GM23338 (cell line): ENCODE data around the gene AOC1. TPM values are rescaled to one million over a fixed set of nuclear protein-coding genes. Genes with fewer than 3 reads are reported as not detected.

Experiments
- ATAC-seq: fragments of 200-7000 bp; cut with Tn5 transposase; 3 replicates; pipeline ENCODE4 v1.9.1; 2020
- DNase-seq: peaks from one replicate; pipeline ENCODE4 v3.0.0-alpha.2; 2015; ENCODE audit warnings: low spot score
- H2AFZ ChIP-seq: fragments of 200-600 bp; sonication (generic); 2 replicates; pipeline ENCODE4 v1.8.0; 2016; ENCODE audit warnings: antibody characterized with exemption, mild to moderate bottlenecking, moderate library complexity
- H3F3A ChIP-seq: fragments of 200-600 bp; sonication (generic); replicated peaks from 2 replicates; pipeline ENCODE4 v1.8.0; 2017; ENCODE audit warnings: antibody characterized with exemption, mixed run types, low read depth
- H3K27ac ChIP-seq: fragments of 200-600 bp; sonication (generic); 2 replicates; pipeline ENCODE4 v1.6.1; 2016; ENCODE audit warnings: low read depth
- H3K27me3 ChIP-seq: fragments of 200-600 bp; sonication (generic); 2 replicates; pipeline ENCODE4 v1.8.0; 2016; ENCODE audit warnings: mild to moderate bottlenecking, mixed run types, moderate library complexity; ENCODE audit not compliant: insufficient read depth
- H3K36me3 ChIP-seq: fragments of 200-600 bp; sonication (generic); 2 replicates; pipeline ENCODE4 v1.8.0; 2016; ENCODE audit warnings: mild to moderate bottlenecking; ENCODE audit not compliant: insufficient read depth
- H3K4me1 ChIP-seq: fragments of 200-600 bp; sonication (generic); 2 replicates; pipeline ENCODE4 v1.8.0; 2016; ENCODE audit warnings: mild to moderate bottlenecking, moderate library complexity; ENCODE audit not compliant: insufficient read depth
- H3K4me2 ChIP-seq: fragments of 200-600 bp; sonication (generic); 2 replicates; pipeline ENCODE4 v1.7.1; 2017; ENCODE audit warnings: mixed run types
- H3K4me3 ChIP-seq: fragments of 200-600 bp; sonication (generic); 2 replicates; pipeline ENCODE4 v1.6.1; 2016; ENCODE audit warnings: mixed run types
- H3K79me2 ChIP-seq: fragments of 200-600 bp; sonication (generic); replicated peaks from 2 replicates; pipeline ENCODE4 v1.8.0; 2017; ENCODE audit warnings: mild to moderate bottlenecking; ENCODE audit not compliant: insufficient read depth
- H3K9me2 ChIP-seq: fragments of 200-600 bp; sonication (generic); 2 replicates; pipeline ENCODE4 v1.8.0; 2017; ENCODE audit not compliant: insufficient read depth
- H4K20me1 ChIP-seq: fragments of 200-600 bp; sonication (generic); replicated peaks from 2 replicates; pipeline ENCODE4 v1.8.0; 2017; ENCODE audit warnings: mild to moderate bottlenecking; ENCODE audit not compliant: insufficient read depth
- H3K27ac Mint-ChIP-seq: 2 replicates; pipeline ENCODE4 v1.8.0; 2020; ENCODE audit warnings: inconsistent platforms, mild to moderate bottlenecking, moderate library complexity, mixed read lengths
- H3K27me3 Mint-ChIP-seq: 3 replicates; pipeline ENCODE4 v1.8.0; 2022; ENCODE audit warnings: low read depth, mild to moderate bottlenecking, moderate library complexity, mixed read lengths, inconsistent platforms; ENCODE audit not compliant: insufficient read depth, poor library complexity
- H3K36me3 Mint-ChIP-seq: 3 replicates; pipeline ENCODE4 v1.8.0; 2021; ENCODE audit warnings: low read depth, mild to moderate bottlenecking, inconsistent platforms, moderate library complexity, mixed read lengths
- H3K4me1 Mint-ChIP-seq: 3 replicates; pipeline ENCODE4 v1.8.0; 2020; ENCODE audit warnings: mild to moderate bottlenecking, inconsistent platforms, mixed read lengths
- H3K4me3 Mint-ChIP-seq: 3 replicates; pipeline ENCODE4 v1.8.0; 2021; ENCODE audit warnings: moderate library complexity, mild to moderate bottlenecking, inconsistent platforms, mixed read lengths
- H3K9me3 Mint-ChIP-seq: 3 replicates; pipeline ENCODE4 v1.8.0; 2020; ENCODE audit warnings: moderate library complexity, mild to moderate bottlenecking, inconsistent platforms, mixed read lengths
- EZH2 ChIP-seq: fragments of 200-600 bp; sonication (generic); IDR thresholded peaks from one replicate; pipeline ENCODE4 v1.8.0; 2017; ENCODE audit warnings: antibody characterized with exemption, mild to moderate bottlenecking, low read depth; ENCODE audit not compliant: unreplicated experiment
- JUNB ChIP-seq: IDR thresholded peaks from one replicate; pipeline ENCODE4 v1.6.1; 2016; ENCODE audit warnings: antibody characterized with exemption; ENCODE audit not compliant: unreplicated experiment
- NANOG ChIP-seq: IDR thresholded peaks from 2 replicates; pipeline ENCODE4 v1.6.1; 2016; ENCODE audit warnings: antibody characterized with exemption, borderline replicate concordance
- POLR2AphosphoS5 ChIP-seq: IDR thresholded peaks from 2 replicates; pipeline ENCODE4 v1.6.1; 2016; ENCODE audit warnings: antibody characterized with exemption, low read depth
- REST ChIP-seq: IDR thresholded peaks from one replicate; pipeline ENCODE4 v1.6.1; 2018; ENCODE audit warnings: antibody characterized with exemption; ENCODE audit not compliant: unreplicated experiment
- STAT1 ChIP-seq: IDR thresholded peaks from one replicate; pipeline ENCODE4 v1.6.1; 2016; ENCODE audit warnings: antibody characterized with exemption; ENCODE audit not compliant: unreplicated experiment
- ZNF114 ChIP-seq: fragments of 250-450 bp; sonication (Bioruptor Pico); IDR thresholded peaks from 2 replicates; pipeline ENCODE4 v1.5.0; 2020; ENCODE audit warnings: mild to moderate bottlenecking, moderate library complexity
- ZNF331 ChIP-seq: fragments of 250-450 bp; sonication (Bioruptor Pico); IDR thresholded peaks from 2 replicates; pipeline ENCODE4 v1.5.0; 2020; ENCODE audit warnings: low read depth, mild to moderate bottlenecking, moderate library complexity
- polyA plus RNA-seq: library from polyadenylated mRNA; unstranded; fragments of >200 nt; fragmentation: Nextera tagmentation; extraction: Ambion mirVana; gene quantifications from 2 replicates; pipeline ENCODE4 v1.2.1, GENCODE V29; 2016
- total RNA-seq: library from RNA; depleted of rRNA; stranded (reverse); fragments of >200 nt; shearing (Covaris generic); gene quantifications from 2 replicates; pipeline ENCODE4 v1.2.3, GENCODE V29; 2014

The AOC1 gene
- total and polyA plus RNA-seq, 2 experiments from 2014 or later: not detected

- Histone ChIP-seq H3K9me2 (no peaks in the 10 kb centered on the region), H3K27me3 (no peaks in the 10 kb centered on the region), H3K36me3 (no peaks in the 10 kb centered on the region; the same call in 1 of the 2 replicates), H3K4me3 (no peak overlapping the region), H2AFZ (no peak overlapping the region), H3K27ac (no peak overlapping the region), H3K4me2 (no peak overlapping the region), H4K20me1 (no peaks in the 10 kb centered on the region; the same call in 1 of the 2 replicates), H3F3A (no peaks in the 10 kb centered on the region), H3K4me1 (no peaks in the 10 kb centered on the region), H3K79me2 (no peaks in the 10 kb centered on the region)
- no peak for TF ChIP-seq ZNF114 (CRISPR knock-in tag)
- TF ChIP-seq ZNF331: no peak
- TF ChIP-seq STAT1: no peak
- TF ChIP-seq EZH2: no peak
- Mint-ChIP-seq H3K4me1 (peaks cover 14% of the 10 kb centered on the region; the same call in 2 of the 3 replicates), H3K27me3 (peaks cover 1% of the 10 kb centered on the region), H3K9me3 (peaks cover 4% of the 10 kb centered on the region; the same call in 1 of the 3 replicates), H3K27ac (no peak overlapping the region), H3K36me3 (peaks cover 3% of the 10 kb centered on the region; the same call in 2 of the 3 replicates), H3K4me3 (no peak overlapping the region)
- DNase-seq (no peak), ATAC-seq (no peak)
Measured at GRCh38 chr7:150820578-150821198, 31.6 kb upstream of the AOC1 start.

GRCh38 chr7:150823043-150823442 is 29.3 kb upstream of the AOC1 start:
- Histone ChIP-seq H3K4me2 (no peak overlapping the region), H3K4me1 (no peaks in the 10 kb centered on the region), H4K20me1 (no peaks in the 10 kb centered on the region), H3K27ac (no peak overlapping the region), H3K27me3 (no peaks in the 10 kb centered on the region), H3F3A (no peaks in the 10 kb centered on the region), H3K36me3 (no peaks in the 10 kb centered on the region; the same call in 1 of the 2 replicates), H3K9me2 (no peaks in the 10 kb centered on the region), H3K4me3 (no peak overlapping the region), H3K79me2 (no peaks in the 10 kb centered on the region), H2AFZ (no peak overlapping the region)
- TF ChIP-seq POLR2AphosphoS5: no peak
- no peak for TF ChIP-seq ZNF114 (CRISPR knock-in tag)
- no peak for TF ChIP-seq REST
- no peak for TF ChIP-seq NANOG
- TF ChIP-seq JUNB: no peak
- Mint-ChIP-seq H3K4me1 (peaks cover 14% of the 10 kb centered on the region; the same call in 2 of the 3 replicates), H3K4me3 (no peak overlapping the region), H3K36me3 (no peaks in the 10 kb centered on the region; the same call in 2 of the 3 replicates), H3K27ac (no peak overlapping the region), H3K9me3 (no peaks in the 10 kb centered on the region), H3K27me3 (peaks cover 6% of the 10 kb centered on the region)
- DNase-seq (no peak), ATAC-seq (no peak)
